Right forelimb (tissue), 1 donor: ENCODE results near the gene BRI3.

Experiments used
- DNase-seq: peaks from one replicate; pipeline ENCODE4 v3.0.0-alpha.2; 2018

Gene BRI3

GRCh38 chr7:98254516-98254915, 27.0 kb upstream of the BRI3 start:
- no peak for DNase-seq

GRCh38 chr7:98254951-98255610, 26.4 kb upstream of the BRI3 start:
- no peak for DNase-seq

GRCh38 chr7:98256431-98256830, 25.1 kb upstream of the BRI3 start:
- no peak for DNase-seq

- no peak for DNase-seq
These were observed 23.8 kb upstream of the BRI3 start for GRCh38 chr7:98257701-98258100.

- no peak for DNase-seq
These were observed 15.6 kb upstream of the BRI3 start for GRCh38 chr7:98265841-98266271.

GRCh38 chr7:98266840-98267239, 14.6 kb upstream of the BRI3 start:
- DNase-seq = no peak

- DNase-seq = no peak
These were observed 14.2 kb upstream of the BRI3 start for GRCh38 chr7:98267303-98267702.

GRCh38 chr7:98276241-98276761, 5.2 kb upstream of the BRI3 start:
- no peak for DNase-seq

- no peak for DNase-seq
These were observed 3.1 kb upstream of the BRI3 start for GRCh38 chr7:98278408-98278807.

GRCh38 chr7:98278936-98279335, 2.5 kb upstream of the BRI3 start:
- no peak for DNase-seq

GRCh38 chr7:98280296-98280695, 1.2 kb upstream of the BRI3 start:
- no peak for DNase-seq

- peak; percentile 66 for DNase-seq
These were observed 496 bp downstream of the BRI3 start for GRCh38 chr7:98281757-98282606.

- no peak for DNase-seq
These were observed 1.2 kb downstream of the BRI3 start for GRCh38 chr7:98282703-98283102.

GRCh38 chr7:98283127-98283886, 1.8 kb downstream of the BRI3 start:
- DNase-seq = no peak

GRCh38 chr7:98283887-98284222, 2.4 kb downstream of the BRI3 start:
- DNase-seq = no peak

GRCh38 chr7:98284335-98285036, 3.0 kb downstream of the BRI3 start:
- peak; percentile 74 for DNase-seq

GRCh38 chr7:98285157-98286092, 3.9 kb downstream of the BRI3 start:
- DNase-seq = no peak

GRCh38 chr7:98286093-98286539, 4.6 kb downstream of the BRI3 start:
- no peak for DNase-seq

- no peak for DNase-seq
These were observed 5.4 kb downstream of the BRI3 start for GRCh38 chr7:98286701-98287485.

GRCh38 chr7:98287486-98287959, 6.0 kb downstream of the BRI3 start:
- DNase-seq = no peak
